Coronary artery (tissue), 2 donors: ENCODE results near the gene ALG9.
A peak's percentile ranks its signal among the peaks of the same experiment; 100 is the strongest.
"Not testable (repeated sequence)": the region's sequence is repeated elsewhere in the genome, so short reads cannot be mapped to it uniquely, and the experiment has no call there.

Experiments used
- DNase-seq: peaks from one replicate; pipeline ENCODE4 v3.0.0-alpha.2; 2017; ENCODE audit warnings: low spot score
- H3K27ac ChIP-seq, 2 donors: fragments of 200-600 bp; sonication (generic); one replicate each; pipeline ENCODE4 v1.5.1; 2016 to 2019
- H3K4me3 ChIP-seq: fragments of 200-600 bp; sonication (generic); 2 replicates; pipeline ENCODE4 v1.5.1; 2016; ENCODE audit warnings: mild to moderate bottlenecking, moderate library complexity
- CTCF ChIP-seq: fragments of 200-600 bp; sonication (generic); IDR thresholded peaks from one replicate; pipeline ENCODE4 v1.5.1; 2019; ENCODE audit warnings: antibody characterized with exemption

Gene ALG9

GRCh38 chr11:111908639-111909305 is 37.4 kb upstream of the ALG9 start:
- Histone ChIP-seq H3K27ac (peak overlapping the region; percentile 95 to 97), H3K4me3 (peak overlapping the region; percentile 79)
- DNase-seq: no peak
- TF ChIP-seq CTCF: no peak

GRCh38 chr11:111906680-111907079 is 35.3 kb upstream of the ALG9 start:
- TF ChIP-seq CTCF: no peak
- no peak overlapping the region for H3K27ac ChIP-seq
- H3K4me3 ChIP-seq: no peak overlapping the region
- no peak for DNase-seq

- H3K27ac ChIP-seq: no peak overlapping the region
- TF ChIP-seq CTCF: no peak
- no peak overlapping the region for H3K4me3 ChIP-seq
- DNase-seq: no peak
These were observed 34.0 kb upstream of the ALG9 start for GRCh38 chr11:111905411-111905810.

- DNase-seq: no peak
- no peak for TF ChIP-seq CTCF
- Histone ChIP-seq H3K27ac (no peak overlapping the region), H3K4me3 (no peak overlapping the region)
These were observed 15.5 kb upstream of the ALG9 start for GRCh38 chr11:111886844-111887243.

- no peak for DNase-seq
- no peak overlapping the region for H3K27ac ChIP-seq
- no peak for TF ChIP-seq CTCF
- H3K4me3 ChIP-seq: no peak overlapping the region
These were observed 14.7 kb upstream of the ALG9 start for GRCh38 chr11:111886032-111886431.

- not testable (repeated sequence) for H3K4me3 ChIP-seq, H3K27ac ChIP-seq, DNase-seq
These were observed 13.7 kb upstream of the ALG9 start for GRCh38 chr11:111885053-111885452.

- no peak overlapping the region for H3K4me3 ChIP-seq
- no peak overlapping the region for H3K27ac ChIP-seq
- TF ChIP-seq CTCF: no peak
- no peak for DNase-seq
These were observed 10.8 kb upstream of the ALG9 start for GRCh38 chr11:111882202-111882601.

- DNase-seq: no peak
- TF ChIP-seq CTCF: no peak
- H3K4me3 ChIP-seq: peak overlapping the region; percentile 80
These were observed 8.2 kb upstream of the ALG9 start for GRCh38 chr11:111879637-111879960.

More at GRCh38 chr11:111879637-111879960, 8.2 kb upstream of the ALG9 start:
- H3K27ac ChIP-seq: peak overlapping the region; percentile 82 to 97
